ENCODE data around the gene GRID1.

GRCh38 chr10:86343761-86344160, 22.8 kb downstream of the GRID1 start:
- TF ChIP-seq CTCF (IDR thresholded peaks at IDR 0.05) (no peak), POLR2A (IDR thresholded peaks at IDR 0.05) (no peak), POLR2AphosphoS5 (IDR thresholded peaks at IDR 0.05) (no peak)
